Measurements from ENCODE around the gene WBP1.

GRCh38 chr2:74430502-74430901 lies 27.7 kb upstream of the WBP1 start:
- no peak for TF ChIP-seq CEBPB (IDR thresholded peaks at IDR 0.05)
- no peak for TF ChIP-seq REST (IDR thresholded peaks at IDR 0.05; ENCODE audit: low read depth)
- TF ChIP-seq YY1 (IDR thresholded peaks at IDR 0.05; ENCODE audit: low read depth), result no peak
- no peak for TF ChIP-seq ZBTB7A (IDR thresholded peaks at IDR 0.05; ENCODE audit: low read depth)
- no peak for TF ChIP-seq EP300 (IDR thresholded peaks at IDR 0.05; ENCODE audit: borderline replicate concordance)
- no peak for TF ChIP-seq EGR1 (IDR thresholded peaks at IDR 0.05)
- no peak for TF ChIP-seq CREB1 (IDR thresholded peaks at IDR 0.05; ENCODE audit: low read depth)
- TF ChIP-seq, protein P1, sequence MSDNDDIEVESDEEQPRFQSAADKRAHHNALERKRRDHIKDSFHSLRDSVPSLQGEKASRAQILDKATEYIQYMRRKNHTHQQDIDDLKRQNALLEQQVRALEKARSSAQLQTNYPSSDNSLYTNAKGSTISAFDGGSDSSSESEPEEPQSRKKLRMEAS (IDR thresholded peaks at IDR 0.05), result no peak
- TF ChIP-seq TAF1 (IDR thresholded peaks at IDR 0.05; ENCODE audit: low read depth), result no peak
- TF ChIP-seq RAD21 (IDR thresholded peaks at IDR 0.05; ENCODE audit: low read depth), result no peak
- no peak for TF ChIP-seq FOXM1 (IDR thresholded peaks at IDR 0.05; ENCODE audit: borderline replicate concordance, low read depth)
